Inflammatory macrophage (primary cell): ENCODE results near the gene VAC14.

ENCODE experiments used
- DNase-seq, 2 donors: peaks; one replicate each; pipeline ENCODE4 v3.0.0-alpha.2; 2020 to 2022

The VAC14 gene

GRCh38 chr16:70638814-70639792 is 161.9 kb downstream of the VAC14 start:
- DNase-seq, result no peak
